GM04503 (cell line): ENCODE data around the gene IFNE.
"Not testable (repeated sequence)": the region's sequence is repeated elsewhere in the genome, so short reads cannot be mapped to it uniquely, and the experiment has no call there.

ENCODE experiments used
- DNase-seq: peaks from one replicate; pipeline ENCODE4 v3.0.0-alpha.2; 2012; ENCODE audit warnings: low read depth

Gene IFNE

DNA sequence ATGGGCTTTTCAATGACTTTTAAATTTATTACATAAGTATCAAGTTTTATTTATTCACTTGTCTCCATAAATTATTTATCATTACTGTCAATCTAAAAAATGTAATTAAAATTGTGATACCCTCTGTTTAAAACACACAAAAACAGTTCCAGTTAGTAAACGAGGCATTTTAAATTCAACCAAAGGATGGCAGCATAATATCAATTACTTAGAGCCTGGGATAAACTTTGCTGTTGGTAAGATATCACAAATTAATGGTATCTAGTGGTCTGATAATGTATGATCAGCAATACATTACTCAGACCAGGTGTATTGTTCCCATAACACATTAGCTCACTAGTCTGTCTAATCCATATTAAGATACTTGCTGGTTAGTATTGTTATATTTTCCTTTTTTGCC, 9.6 kb upstream of the IFNE start:
- no peak for DNase-seq

DNA sequence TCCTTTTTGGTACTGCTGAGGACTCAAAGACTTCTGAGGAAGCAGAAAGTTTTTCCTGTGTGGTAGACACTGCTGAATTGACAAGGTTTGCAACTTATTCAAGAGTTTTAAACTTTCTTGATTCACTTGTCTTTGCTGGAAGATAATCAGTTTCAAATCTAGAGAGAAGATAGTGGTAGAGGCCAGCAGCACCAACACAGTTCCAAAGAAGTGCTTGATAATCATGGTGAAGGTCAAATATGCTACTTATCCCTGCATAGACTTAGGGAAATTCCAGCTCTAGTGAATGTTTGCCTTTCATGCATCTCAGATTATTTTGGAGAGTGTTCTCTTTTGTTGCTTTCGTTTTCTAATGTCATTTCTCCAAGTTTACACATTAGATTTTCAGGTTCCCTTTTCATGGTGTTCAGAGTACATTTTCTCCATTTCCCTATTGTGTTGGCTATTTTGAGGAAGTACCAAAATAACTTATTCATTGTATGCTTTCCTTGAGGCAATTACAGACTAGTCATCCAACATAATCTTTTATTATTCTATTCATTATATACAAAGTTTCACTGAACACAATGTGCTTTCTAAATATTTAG, 550 bp downstream of the IFNE start:
- DNase-seq, result no peak

DNA sequence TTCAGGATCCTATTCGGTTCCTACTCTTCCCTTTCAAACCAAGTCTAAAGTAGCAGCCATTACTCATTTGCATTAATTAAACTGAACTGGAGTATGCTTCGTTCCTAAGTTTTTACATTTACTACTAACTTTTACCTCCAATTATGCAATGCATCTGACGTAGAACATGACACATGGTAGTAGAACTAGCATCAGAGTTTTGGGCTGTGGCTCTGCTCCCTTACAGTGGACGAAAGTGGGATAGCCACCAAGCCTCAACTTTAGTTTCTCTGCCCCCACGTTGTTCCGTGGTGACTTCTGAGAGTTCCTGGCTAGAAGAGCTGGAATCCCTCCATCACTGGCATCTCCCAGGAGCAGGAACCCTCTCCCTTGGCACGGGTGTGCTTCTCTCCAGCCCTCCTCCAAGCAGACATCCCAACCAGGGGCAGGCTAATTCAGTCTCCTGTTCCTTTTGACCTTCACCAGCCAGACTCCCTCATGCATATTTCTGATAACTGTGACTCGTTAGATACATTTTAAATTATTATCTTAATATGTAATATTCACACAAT, 2.9 kb downstream of the IFNE start:
- DNase-seq, result no peak

DNA sequence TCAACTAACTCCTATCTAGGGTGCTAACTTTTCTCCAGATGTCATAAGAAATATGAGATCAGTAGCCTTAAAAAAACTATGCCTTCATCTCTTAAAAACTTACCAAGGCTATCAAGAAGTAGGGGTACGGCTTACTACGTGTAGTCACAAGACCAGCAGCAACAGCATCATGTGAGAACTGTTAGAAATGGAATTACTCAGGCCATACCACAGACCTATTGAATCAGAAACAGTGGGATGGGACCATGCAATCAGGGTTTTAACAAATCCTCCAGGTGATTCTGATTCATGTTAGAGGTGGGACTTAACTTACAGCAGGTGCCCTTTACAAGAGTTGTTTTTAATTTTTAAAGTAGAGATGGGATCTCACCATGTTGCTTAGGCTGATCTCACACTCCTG, 4.6 kb downstream of the IFNE start:
- DNase-seq, result no peak

DNA sequence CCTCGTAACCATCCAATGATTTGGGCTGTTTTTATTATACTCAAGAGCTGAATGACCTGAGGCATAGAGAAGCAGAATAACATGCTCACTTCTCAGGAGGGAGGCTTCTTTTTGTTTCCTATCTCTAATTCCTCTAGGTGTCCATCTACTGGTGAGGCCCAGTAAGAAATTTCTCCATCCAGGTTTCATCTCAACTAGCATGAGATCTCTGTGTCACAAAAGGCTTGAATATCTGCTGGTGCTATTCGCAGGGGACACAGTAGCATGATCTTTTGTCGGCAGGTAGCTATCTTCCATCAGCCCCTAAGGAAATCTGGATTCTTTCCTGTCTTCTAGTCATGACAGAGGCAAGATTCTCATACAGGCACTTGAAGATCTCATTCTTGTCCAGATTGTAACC, 8.9 kb downstream of the IFNE start:
- no peak for DNase-seq

DNA sequence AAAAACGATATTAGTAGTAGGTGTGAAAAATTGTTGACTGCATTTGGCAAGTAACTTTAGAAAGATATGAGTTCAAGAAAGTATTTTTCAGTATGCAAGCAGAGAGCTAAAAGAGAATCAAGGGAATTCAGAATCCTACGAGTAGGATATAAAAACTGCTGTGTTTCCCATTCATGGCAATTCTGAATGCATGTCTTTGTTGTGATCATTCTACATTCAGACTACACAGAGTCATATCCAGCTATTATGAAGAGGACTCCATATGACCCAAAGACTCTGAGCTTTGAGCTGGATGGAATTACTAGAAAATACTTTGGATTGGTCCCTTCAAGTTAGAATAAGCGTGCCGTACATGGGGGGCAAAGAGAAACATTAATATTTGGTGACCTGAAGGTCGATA, 12.0 kb downstream of the IFNE start:
- DNase-seq, result no peak

DNA sequence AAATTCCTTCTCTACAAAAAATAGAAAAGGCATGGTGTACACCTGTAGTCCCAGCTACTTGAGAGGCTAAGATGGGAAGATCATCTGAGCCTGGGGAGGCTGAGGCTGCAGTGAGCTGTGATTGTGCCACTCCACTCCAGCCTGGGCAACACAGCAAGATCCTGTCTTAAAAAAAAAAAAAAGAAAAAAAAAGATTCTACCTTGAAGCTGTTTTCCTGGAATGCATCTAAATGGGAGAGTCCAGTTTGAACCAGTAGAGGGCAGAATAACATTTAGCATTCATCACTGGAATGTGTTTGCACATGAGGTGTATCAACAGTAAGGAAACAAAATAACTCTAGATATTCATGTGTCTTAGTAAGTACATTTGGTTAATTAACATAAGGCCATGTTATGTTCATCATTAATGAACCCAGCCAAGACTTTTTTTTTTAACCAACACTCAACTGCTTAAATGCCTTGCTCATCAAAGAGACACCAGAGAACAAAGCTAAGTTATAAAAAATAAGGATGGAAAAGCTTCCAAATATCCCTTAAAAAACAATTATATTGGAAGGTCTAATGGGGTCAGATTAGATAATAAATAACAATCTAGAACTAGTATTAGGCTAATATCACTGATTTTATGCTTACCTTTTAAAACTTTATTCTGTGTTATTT, 16.1 kb downstream of the IFNE start:
- no peak for DNase-seq

DNA sequence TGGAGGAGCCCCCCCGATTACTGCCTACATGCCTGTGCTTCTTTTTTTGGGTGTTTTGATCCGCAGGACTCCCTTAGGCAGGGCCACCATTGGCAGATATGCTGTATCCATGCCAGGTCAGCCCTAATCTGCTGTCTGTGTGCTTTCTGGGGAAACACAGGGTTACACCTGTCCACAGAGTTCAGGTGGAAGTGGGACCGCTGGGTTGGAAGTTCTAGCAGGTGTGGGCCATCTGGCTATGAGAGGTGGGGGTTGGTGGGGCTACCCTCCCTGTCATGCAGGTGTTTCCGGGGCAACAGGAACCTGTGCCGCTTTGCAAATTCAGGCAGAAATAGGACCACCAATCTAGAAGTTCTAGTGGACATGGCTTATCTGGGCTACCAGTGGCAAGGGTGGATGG, 17.0 kb downstream of the IFNE start:
- no peak for DNase-seq

DNA sequence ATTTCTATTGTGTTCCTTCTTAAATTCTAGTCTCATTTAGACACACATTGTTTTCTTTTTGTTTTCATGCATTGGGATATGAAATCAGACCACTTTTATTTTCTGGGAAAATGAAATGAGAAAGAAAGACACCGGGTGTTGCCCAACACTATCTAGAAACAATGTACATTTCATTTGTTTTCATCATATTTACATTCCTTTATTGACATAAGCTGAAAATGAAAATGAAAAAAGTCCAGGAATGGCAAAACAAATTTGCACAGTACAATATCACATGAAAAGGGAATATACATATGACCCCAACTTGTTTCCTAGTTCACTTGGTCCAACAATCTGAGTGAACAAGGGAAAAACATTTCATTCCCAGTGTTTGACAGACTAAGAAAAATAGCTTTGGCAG, 20.7 kb downstream of the IFNE start:
- no peak for DNase-seq

DNA sequence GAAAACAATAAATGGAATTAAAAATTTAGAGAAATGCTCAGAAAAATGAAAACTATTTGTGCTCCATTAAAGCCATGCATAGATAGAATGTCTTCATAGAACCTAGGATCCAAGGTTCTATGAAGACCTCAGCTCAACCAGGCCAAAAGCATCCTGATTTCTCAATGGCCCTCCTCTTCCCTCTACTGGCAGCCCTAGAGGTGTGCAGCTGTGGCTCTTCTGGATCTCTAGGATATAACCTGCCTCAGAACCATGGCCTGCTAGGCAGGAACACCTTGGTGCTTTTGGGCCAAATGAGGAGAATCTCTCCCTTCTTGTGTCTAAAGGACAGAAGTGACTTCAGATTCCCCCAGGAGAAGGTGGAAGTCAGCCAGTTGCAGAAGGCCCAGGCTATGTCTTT, 26.8 kb downstream of the IFNE start:
- DNase-seq, result no peak

DNA sequence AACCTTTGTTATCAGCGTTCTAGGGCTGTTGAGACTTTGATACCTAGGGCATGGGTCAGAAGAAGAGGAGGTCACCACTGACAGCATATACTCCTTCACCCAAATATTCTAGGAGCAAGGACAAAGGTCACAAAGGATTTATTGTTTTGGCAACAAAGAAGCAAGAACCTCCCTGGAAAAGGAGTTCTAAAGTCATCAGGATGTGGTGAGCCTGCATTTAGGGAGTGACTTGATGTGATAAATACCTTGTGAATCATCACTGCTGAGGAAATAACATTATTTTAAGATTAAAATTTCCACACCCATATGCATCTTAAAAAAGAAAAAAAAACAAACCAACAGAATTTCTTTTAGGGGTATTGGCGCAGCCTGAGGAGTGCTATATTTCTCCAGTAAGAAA, 28.0 kb downstream of the IFNE start:
- DNase-seq, result peak; percentile 25

DNA sequence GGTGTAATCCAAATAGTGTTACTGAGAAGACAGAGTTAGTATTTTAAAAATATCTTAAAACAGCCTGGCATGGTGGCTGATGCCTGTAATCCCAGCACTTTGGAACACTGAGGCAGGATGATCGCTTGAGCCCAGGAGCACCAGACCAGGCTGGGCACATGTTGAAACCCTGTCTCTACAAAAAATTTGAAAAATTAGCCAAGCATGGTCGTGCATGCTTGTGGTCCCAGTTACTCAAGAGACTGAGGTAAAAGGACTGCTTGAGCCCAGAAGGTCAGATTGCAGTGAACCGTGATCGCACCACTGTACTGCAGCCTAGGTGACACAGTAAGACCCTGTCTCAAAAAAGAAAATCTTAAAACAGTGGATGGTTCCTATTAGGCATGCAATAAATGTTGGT, 29.4 kb downstream of the IFNE start:
- DNase-seq, result no peak

DNA sequence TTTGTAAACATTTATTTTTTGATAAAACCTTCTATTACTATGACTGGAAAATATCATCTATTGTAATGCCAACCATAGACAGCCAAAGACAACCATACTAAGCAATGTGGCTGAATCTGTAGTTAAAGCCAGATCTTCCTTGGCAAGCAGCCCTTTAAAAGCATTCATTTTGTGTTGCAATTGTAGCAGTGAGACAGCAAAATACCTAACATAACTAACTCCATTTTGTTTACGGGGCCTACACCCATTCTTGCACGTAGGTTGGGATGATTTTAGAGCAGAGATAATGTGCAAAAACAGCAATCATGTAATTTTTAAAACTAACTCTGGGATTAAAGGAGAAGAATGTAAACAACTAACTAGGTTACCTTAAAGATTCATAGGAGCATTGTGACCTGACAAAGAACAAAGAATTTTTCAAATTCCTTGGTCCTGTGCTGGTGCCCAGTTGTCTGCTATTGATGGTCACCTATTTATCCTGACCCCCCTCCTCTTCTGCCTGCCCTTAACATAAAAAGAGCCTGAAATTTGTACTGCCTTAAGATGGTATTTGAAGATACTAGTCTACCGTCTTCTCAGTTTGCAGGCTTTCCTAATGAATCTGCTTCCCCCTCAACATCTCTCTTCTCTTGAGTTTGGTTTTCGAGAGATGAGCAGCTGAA, 31.2 kb downstream of the IFNE start:
- no peak for DNase-seq

DNA sequence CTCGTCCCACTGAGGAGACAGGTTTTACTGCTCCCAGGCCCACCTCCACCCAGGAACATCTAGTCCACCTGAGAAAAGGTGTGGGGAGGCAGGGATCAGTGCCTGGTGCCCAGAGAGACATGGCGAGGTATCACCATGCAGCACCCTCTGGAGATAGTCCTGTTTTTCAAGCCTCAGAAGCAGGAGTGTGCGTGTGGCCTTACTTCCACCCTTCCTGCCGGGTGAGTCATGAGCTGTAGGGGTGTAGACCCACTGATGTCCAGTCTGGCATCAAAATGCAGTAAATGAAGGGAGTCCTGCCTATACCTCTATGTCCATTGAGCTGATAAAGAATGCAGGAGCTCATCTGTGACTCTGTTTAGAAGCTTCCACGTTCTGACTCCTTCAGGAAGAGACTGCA, 32.8 kb downstream of the IFNE start:
- DNase-seq, result not testable (repeated sequence)

DNA sequence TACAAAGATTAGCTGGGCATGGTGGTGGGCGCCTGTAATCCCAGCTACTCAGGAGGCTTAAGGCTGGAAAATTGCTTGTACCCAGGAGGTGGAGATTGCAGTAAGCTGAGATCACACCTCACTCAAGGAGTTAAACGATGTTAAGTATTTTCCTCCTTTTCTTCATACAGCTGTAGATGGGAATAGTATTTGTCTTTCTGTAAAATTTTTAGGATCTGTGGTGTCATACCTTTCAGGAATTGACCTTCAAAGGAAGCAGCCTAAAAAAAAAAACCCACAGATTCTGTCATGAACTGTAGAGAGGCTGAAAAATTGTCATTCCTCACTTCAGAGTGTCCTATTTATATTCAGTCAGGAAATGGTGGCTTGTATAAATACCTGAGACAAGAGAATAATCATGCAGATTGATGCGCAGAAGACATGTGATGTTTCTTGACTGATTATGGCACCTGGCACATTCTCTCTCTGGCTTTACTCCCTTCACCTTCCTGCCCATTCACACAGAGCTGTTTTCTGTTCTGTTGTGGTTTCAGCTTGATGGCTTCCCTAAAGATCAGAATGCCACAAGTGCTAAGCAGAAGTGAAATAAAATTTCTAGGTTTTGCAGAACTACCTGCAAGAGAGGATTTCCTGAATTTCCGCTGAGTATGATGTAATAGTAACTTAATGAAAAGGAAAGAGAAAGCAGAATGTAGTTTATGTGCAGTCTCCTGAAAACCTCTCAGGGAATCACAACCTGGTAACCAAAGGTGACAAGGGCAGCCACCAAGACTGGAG, 38.1 kb downstream of the IFNE start:
- DNase-seq, result no peak

DNA sequence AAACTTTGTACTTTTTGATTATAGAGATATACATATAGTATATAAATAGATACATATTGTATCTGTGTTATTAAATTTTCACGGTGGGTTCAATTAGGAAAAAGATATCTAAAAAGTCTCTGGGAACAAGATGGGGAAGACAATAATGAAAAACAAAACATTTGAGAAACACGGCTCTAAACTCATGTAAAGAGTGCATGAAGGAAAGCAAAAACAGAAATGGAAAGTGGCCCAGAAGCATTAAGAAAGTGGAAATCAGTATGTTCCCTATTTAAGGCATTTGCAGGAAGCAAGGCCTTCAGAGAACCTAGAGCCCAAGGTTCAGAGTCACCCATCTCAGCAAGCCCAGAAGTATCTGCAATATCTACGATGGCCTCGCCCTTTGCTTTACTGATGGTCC, 42.0 kb downstream of the IFNE start, which contains the start of gene IFNA1:
Gene IFNA1, plus strand, starts transcription at position 301 of the 400 bp plus-strand sequence. Its CDS starts 69 bp downstream, at position 370.
- no peak for DNase-seq

DNA sequence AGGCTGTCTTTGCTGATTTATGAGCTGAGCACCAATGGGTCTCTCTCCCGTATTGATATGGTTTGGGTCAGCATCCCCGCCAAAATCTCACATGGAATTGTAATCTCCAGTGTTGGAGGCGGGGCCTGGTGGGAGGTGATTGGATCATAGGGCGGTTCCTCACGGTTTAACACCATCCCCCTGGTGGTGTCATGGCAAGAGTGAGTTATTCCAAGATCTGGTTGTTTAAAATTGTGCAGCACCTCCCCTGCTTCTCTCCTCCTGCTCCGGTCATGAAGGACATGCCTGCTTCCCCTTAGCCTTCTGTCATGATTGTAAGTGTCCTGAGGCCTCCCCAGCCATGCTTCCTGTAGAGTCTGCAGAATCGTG, 47.1 kb downstream of the IFNE start:
- DNase-seq, result not testable (repeated sequence)

DNA sequence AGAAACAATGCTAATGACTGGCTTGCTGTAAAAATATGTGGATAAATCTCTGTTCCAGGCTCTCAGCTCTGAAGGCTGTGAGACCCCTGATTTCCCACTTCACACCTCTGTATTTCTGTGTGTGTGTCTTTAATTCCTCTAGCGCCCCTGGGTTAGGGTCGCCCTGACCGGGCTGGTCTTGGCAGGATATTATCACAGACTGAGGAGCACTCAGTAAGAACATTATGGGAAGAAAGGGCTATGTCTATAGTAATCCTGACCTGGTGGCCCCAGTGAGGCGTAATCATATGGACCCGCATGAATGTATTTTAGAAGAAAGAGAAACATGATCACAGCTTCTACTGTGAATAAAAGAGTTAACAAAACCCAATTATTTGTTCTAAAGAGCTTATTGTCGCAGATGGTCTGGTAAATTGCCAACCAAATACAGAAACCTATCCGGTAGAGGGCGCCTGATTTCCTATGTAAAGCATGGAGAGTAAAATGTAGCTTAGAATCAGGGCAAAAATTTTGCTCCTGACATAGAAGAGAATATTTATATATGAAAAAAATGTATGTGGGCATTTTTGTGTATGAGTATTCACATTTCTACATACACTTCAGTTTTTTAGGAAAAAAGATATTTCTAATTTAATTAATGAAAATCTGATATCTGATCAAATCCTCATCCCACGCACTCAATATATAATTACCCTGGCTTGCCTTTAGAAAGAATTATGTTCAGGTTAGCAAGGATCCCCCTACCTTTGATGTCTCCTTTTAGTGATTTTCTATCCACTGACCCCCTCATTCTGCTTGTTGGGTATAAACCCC, 47.7 kb downstream of the IFNE start:
- no peak for DNase-seq

DNA sequence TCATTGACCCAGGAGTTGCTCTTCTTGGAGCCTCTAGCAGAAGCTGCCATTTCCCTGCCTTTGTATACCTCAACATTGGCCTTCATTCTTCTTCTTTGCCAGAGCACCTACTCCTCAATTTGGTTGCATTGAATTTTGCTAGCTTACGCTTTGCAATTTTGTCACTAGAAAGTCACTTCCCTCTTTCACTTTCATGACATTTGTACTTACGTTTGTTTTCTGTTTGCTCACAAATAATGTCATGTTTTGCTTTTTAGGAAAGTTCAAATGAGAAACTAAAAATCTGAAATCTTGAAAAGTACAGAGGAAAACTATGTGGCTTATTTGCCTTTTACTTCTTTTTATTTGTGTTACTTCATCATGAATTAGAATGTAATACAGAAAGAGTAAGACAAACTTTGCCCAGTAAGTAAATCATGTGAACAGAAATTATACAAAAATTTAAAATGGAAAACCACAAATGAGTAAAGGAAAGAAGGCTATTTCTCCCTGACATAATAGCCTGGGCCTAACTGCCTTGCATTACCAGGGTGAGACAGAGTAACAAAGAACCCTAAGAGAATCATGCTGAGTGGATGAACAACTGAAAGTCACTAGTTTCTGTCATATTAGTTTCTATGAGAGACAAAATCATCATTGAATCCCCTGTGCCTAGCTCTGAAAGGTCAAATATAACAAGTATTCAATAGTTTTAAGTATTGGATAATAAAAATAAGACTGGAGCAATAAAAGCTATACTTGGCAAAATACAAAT, 49.3 kb downstream of the IFNE start:
- no peak for DNase-seq
